ENCODE data around the gene RNF112.
"Not testable (repeated sequence)": the region's sequence is repeated elsewhere in the genome, so short reads cannot be mapped to it uniquely, and the experiment has no call there.

RNF112 gene

GRCh38 chr17:19459018-19459655 is 48.1 kb downstream of the RNF112 start:
- H3K36me3 Mint-ChIP-seq; H3K9me3 Mint-ChIP-seq; ATAC-seq; DNase-seq (ENCODE audit: low spot score in 2 of 2); H3K4me3 Mint-ChIP-seq; H3K27ac Mint-ChIP-seq: not testable (repeated sequence)
- H3K4me1 Mint-ChIP-seq: peaks cover 19% of the 10 kb centered on the region

GRCh38 chr17:19460700-19461099 is 49.7 kb downstream of the RNF112 start:
- H3K27ac Mint-ChIP-seq: no peak overlapping the region
- ATAC-seq: no peak
- DNase-seq (ENCODE audit: low spot score in 2 of 2): no peak
- no peaks in the 10 kb centered on the region for H3K36me3 Mint-ChIP-seq
- H3K9me3 Mint-ChIP-seq: no peaks in the 10 kb centered on the region
- H3K4me3 Mint-ChIP-seq: no peak overlapping the region
- peaks cover 24% of the 10 kb centered on the region for H3K4me1 Mint-ChIP-seq

- Mint-ChIP-seq H3K27ac (no peak overlapping the region), H3K4me3 (no peak overlapping the region), H3K9me3 (no peaks in the 10 kb centered on the region), H3K4me1 (peaks cover 24% of the 10 kb centered on the region), H3K36me3 (no peaks in the 10 kb centered on the region)
- ATAC-seq (no peak), DNase-seq (ENCODE audit: low spot score in 2 of 2) (no peak)
These were observed 50.1 kb downstream of the RNF112 start for GRCh38 chr17:19461116-19461515.

GRCh38 chr17:19461681-19462080 is 50.6 kb downstream of the RNF112 start:
- ATAC-seq: no peak
- H3K9me3 Mint-ChIP-seq: no peaks in the 10 kb centered on the region
- H3K27ac Mint-ChIP-seq: no peak overlapping the region
- peaks cover 24% of the 10 kb centered on the region for H3K4me1 Mint-ChIP-seq
- no peaks in the 10 kb centered on the region for H3K36me3 Mint-ChIP-seq
- no peak overlapping the region for H3K4me3 Mint-ChIP-seq
- DNase-seq (ENCODE audit: low spot score in 2 of 2): no peak

GRCh38 chr17:19462456-19463035 is 51.5 kb downstream of the RNF112 start:
- H3K36me3 Mint-ChIP-seq; ATAC-seq; DNase-seq (ENCODE audit: low spot score in 2 of 2); H3K9me3 Mint-ChIP-seq: not testable (repeated sequence)
- Mint-ChIP-seq H3K4me3 (peak overlapping the region; percentile 16), H3K4me1 (peaks cover 24% of the 10 kb centered on the region), H3K27ac (peak overlapping the region; percentile 61)

GRCh38 chr17:19464031-19465026 is 53.3 kb downstream of the RNF112 start:
- Mint-ChIP-seq H3K9me3 (no peaks in the 10 kb centered on the region), H3K27ac (no peak overlapping the region), H3K4me3 (no peak overlapping the region), H3K4me1 (peaks cover 24% of the 10 kb centered on the region), H3K36me3 (no peaks in the 10 kb centered on the region)
- ATAC-seq: no peak
- no peak for DNase-seq (ENCODE audit: low spot score in 2 of 2)
